ENCODE data around the gene C10orf62.
"Not testable (repeated sequence)": the region's sequence is repeated elsewhere in the genome, so short reads cannot be mapped to it uniquely, and the experiment has no call there.

C10orf62 gene

DNA sequence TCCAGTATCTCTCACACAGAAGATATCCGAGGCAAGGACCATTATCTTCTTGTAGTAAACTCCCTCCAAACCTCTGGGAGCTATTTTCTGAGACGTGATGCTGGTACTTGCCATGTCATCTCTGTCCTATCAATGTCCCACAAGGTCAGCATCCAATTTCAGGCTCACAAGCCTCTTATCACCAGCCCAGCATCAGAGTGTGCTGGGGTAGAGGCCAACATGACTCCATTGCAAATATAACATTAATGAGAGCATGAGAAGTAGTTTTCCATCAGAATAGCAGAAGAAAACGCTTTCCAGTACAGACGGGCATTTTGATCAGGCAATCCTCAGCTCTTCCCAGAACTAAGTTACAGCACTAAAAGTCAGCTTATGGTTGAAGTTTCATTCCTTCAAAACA, 38.2 kb downstream of the C10orf62 start:
- no peak for DNase-seq (ENCODE audit: low spot score)

DNA sequence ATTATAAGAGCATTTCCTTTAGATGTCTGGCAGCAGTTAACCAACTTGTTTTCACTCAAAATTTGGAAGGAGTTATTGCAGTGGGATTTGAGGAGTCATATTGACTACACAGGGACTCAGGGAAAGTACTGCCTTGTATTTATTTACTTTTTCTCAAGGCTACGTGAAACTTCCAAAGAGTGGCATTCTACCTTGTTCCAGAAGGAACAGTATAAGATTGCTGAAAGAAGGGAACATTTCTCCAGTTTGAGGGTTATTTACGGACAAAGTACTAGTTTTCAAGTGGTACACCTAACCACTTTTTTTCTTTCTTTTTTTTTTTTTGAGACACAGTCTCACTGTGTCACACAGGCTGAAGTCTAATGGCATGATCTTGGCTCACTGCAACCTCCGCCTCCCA, 38.7 kb downstream of the C10orf62 start:
- no peak for DNase-seq (ENCODE audit: low spot score)

DNA sequence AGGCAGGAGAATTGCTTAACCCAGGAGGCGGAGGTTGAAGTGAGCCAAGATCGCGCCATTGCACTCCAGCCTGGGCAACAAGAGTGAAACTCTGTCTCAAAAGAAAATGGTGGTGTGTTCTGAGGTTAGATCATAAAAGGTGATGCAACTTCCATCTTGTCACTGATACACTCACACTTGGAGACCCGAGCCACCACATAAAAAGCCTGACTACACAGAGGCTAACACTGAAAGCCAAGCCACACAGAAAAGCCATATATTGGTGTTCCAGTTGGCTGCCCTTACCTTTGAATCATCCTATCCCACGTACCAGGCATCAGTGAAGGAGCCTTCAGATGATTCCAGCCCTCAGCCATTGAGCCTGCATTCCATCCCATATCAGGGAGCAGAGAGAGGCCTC, 39.8 kb downstream of the C10orf62 start:
- DNase-seq (ENCODE audit: low spot score) = no peak

GRCh38 chr10:97631098-97631497, 41.6 kb downstream of the C10orf62 start:
- DNase-seq (ENCODE audit: low spot score) = no peak

DNA sequence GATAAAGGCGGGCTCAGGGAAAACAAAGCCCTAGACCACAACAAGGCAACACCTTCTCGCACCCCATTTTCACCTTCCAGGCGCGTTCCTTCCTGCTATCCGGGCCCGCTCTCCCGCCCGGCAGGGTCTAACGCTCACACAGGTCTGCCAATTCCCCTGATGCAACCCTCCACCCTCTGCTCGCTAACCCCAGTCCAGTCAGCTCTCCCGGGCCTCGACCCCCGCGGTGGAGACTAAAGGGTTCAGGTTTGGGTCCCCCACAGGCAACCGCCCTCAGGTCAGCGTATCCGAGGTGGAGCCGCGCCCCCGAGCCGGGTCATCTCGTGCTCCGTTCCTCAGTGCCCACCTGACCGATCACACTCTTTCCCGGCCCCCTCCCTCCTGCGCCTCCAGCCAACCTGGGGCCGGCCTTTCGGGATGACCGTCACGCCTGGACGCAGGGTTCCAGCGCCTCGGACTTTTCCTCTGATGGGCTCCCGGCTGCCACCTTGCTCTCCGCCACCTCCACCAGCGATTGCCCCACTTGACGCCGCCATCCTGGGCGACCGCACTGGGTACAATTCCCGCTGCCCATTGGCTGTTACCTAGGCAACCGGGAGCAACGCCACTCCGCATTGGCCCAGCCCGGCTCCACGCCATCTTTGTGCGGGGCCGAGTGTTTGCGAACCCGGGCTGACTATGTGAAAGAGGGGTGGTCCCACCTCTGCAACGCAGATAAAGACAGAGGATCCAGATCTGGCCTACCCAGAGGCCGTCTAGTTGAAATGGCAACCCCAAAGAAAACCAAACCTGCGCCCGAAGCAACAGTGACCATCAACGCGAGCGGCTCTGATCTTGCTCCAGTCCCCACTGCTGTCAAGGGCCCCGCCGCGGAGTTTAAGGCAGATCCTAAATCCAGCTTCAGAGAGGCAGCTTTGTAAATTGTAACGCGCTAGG, 43.7 kb downstream of the C10orf62 start, which contains the start of gene MORN4:
TSS of gene MORN4 (minus strand) at position 552 of the 936 bp plus-strand sequence. CDS start 13,847 bp downstream, outside the sequence.
- DNase-seq (ENCODE audit: low spot score) = peak; percentile 95

DNA sequence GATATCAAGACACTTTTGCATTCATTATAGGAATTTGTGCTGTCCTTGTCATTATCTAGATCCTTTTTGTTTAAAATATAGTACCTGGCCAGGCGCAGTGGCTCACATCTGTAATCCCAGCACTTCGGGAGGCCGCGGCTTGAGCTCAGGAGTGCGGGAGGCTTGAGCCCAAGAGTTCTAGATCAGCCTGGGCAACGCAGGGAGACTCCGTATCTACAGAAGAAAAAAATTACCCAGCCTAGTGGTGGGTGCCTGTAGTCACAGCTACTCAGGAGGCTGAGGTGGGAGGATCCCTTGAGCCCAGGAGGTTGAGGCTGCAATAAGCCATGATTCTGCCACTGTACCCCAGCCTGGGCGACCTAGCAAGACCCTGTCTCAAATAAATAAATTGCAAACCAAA, 44.4 kb downstream of the C10orf62 start:
- DNase-seq (ENCODE audit: low spot score) = peak; percentile 50

DNA sequence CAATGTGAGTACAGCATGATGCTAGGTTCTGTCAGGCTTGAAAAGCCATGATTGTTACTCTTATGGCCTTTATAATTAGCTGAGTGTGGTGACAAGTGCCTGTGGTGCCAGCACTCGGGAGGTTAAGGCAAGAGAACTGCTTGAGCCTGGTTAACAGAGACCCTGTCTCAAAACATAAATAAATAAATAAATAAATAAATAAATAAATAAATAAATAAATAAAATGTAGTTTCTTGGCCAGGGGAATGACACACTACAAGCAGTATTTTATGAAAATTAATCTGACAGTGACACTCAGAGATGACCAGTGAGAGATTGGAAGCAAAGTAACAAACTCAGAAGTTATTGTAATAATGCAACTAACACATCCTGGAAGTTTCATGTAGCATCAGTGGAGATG, 46.1 kb downstream of the C10orf62 start:
- no peak for DNase-seq (ENCODE audit: low spot score)

DNA sequence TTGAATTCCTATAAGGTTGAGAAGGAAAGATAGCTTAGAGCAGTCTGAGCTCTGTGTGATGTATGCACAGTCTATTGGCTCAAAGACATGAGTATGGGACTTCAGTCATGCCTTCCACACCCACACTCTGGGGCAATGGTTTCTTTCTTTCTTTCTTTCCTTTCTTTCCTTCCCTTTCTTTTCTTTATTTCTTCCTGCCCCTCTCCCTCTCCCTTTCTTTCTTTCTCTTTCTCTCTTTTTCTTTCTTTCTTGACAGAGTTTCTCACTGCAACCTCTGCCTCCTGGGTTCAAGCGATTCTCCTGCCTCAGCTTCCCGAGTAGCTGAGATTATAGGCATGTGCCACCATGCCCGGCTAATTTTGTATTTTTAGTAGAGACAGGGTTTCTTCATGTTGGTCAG, 49.6 kb downstream of the C10orf62 start:
- not testable (repeated sequence) for DNase-seq (ENCODE audit: low spot score)

DNA sequence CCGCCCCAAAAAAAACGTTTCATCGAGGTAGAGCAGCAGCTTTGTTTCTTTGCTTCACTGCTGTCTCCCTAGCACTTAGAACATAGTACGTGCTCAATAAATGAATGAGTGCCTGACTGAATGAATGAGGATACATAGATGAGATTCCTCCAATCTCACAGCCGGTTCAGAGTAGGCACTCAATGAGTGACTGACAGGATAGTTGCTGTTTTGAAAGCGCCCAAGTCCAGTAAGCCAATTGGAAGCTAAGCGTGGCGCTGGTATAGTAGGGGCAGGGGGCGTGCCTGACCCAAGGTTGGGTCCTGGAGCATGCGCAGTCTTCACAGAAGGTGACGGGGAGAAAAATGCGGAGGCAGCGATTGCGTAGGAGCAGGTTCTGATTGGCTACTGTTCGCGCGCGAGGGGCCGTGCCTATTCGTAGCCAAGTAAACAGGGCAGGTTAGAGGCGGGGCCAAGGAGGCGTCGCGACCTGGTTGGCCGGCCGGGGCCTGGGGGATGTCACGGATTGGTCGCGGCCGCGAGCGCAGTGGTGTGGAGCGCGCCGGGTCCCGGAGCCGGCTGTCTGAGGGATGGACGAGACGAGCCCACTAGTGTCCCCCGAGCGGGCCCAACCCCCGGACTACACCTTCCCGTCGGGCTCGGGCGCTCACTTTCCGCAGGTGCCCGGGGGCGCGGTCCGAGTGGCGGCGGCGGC, 50.8 kb downstream of the C10orf62 start, which contains the start of gene PI4K2A:
TSS of gene PI4K2A (plus strand) at position 498 of the 694 bp plus-strand sequence. CDS start at position 570, 72 bp downstream.
- peak; percentile 100 for DNase-seq (ENCODE audit: low spot score)

All from NAMALWA (cell line).